VCaP (cell line): ENCODE results near the gene CCDC70.
"Not testable (repeated sequence)": the region's sequence is repeated elsewhere in the genome, so short reads cannot be mapped to it uniquely, and the experiment has no call there.

ENCODE experiments used
- H3K27ac ChIP-seq: fragments of 450-650 bp; 2 replicates; pipeline ENCODE4 v1.5.1; 2017
- CTCF ChIP-seq: fragments of 450-650 bp; conservative IDR thresholded peaks from 2 replicates; pipeline ENCODE4 v1.5.1; 2017; ENCODE audit warnings: mild to moderate bottlenecking, moderate library complexity

Gene CCDC70

GRCh38 chr13:51818781-51819511 lies 42.8 kb upstream of the CCDC70 start:
- no peak for TF ChIP-seq CTCF
- H3K27ac ChIP-seq: no peak overlapping the region

GRCh38 chr13:51819544-51819943 lies 42.2 kb upstream of the CCDC70 start:
- TF ChIP-seq CTCF: no peak
- no peak overlapping the region for H3K27ac ChIP-seq

- no peak overlapping the region for H3K27ac ChIP-seq
- TF ChIP-seq CTCF: no peak
Observed at GRCh38 chr13:51820016-51820597, 41.7 kb upstream of the CCDC70 start.

- H3K27ac ChIP-seq: no peak overlapping the region
- TF ChIP-seq CTCF: no peak
Observed at GRCh38 chr13:51821606-51822005, 40.2 kb upstream of the CCDC70 start.

GRCh38 chr13:51822106-51822815 lies 39.5 kb upstream of the CCDC70 start:
- TF ChIP-seq CTCF: no peak
- no peak overlapping the region for H3K27ac ChIP-seq

GRCh38 chr13:51823359-51823758 lies 38.4 kb upstream of the CCDC70 start:
- TF ChIP-seq CTCF: no peak

GRCh38 chr13:51823863-51824262 lies 37.9 kb upstream of the CCDC70 start:
- no peak overlapping the region for H3K27ac ChIP-seq
- no peak for TF ChIP-seq CTCF

More at GRCh38 chr13:51823359-51823758, 38.4 kb upstream of the CCDC70 start:
- H3K27ac ChIP-seq: no peak overlapping the region

GRCh38 chr13:51824712-51825111 lies 37.1 kb upstream of the CCDC70 start:
- H3K27ac ChIP-seq: not testable (repeated sequence)
